GM21619 (cell line): ENCODE measurements around the gene USF2.
A peak's percentile ranks its signal among the peaks of the same experiment; 100 is the strongest.

Experiments
- ATAC-seq: cut with Tn5 transposase; IDR thresholded peaks from one replicate; pipeline ENCODE4 v1.9.1; 2021; ENCODE audit not compliant: unreplicated experiment

USF2 gene

GRCh38 chr19:35264268-35265125 is 4.3 kb upstream of the USF2 start:
- no peak for ATAC-seq

- ATAC-seq: no peak
These were observed 3.4 kb upstream of the USF2 start for GRCh38 chr19:35265126-35265899.

GRCh38 chr19:35265900-35266519 is 2.8 kb upstream of the USF2 start:
- ATAC-seq: no peak

DNA sequence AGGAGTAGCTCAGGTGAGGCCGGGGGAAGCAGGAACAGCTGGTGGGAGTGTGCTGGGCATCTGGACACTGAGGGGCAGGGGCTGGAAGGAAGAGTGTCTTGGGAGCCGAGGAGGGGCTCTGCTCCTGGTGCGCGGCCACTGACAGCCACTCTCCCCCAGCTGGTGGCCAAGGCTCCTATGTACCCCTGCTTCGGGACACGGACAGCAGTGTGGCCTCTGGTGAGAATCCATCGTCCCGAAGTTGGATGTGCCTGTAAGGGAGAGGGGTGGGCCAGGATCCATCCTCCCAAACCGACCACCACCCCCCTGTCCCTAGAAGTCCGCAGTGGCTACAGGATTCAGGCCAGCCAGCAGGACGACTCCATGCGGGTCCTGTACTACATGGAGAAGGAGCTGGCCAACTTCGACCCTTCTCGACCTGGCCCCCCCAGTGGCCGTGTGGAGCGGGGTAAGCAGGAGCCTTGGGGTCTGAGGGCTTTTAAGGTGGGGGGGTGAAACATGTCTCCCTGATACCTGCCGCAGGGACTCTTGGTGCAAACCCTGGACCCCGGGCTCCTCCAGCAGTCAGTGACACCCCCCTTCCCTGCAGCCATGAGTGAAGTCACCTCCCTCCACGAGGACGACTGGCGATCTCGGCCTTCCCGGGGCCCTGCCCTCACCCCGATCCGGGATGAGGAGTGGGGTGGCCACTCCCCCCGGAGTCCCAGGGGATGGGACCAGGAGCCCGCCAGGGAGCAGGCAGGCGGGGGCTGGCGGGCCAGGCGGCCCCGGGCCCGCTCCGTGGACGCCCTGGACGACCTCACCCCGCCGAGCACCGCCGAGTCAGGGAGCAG is 2.0 kb upstream of the USF2 start:
- no peak for ATAC-seq

DNA sequence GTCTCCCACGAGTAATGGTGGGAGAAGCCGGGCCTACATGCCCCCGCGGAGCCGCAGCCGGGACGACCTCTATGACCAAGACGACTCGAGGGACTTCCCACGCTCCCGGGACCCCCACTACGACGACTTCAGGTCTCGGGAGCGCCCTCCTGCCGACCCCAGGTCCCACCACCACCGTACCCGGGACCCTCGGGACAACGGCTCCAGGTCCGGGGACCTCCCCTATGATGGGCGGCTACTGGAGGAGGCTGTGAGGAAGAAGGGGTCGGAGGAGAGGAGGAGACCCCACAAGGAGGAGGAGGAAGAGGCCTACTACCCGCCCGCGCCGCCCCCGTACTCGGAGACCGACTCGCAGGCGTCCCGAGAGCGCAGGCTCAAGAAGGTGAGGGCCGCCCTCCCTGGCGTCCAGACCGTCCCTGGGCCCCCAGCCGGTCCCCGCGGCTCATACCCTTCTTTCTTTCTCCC is 1.4 kb upstream of the USF2 start:
- ATAC-seq: peak; percentile 11

GRCh38 chr19:35267818-35268535 is 785 bp upstream of the USF2 start:
- ATAC-seq: peak; percentile 39

GRCh38 chr19:35269438-35270117 is 816 bp downstream of the USF2 start:
- ATAC-seq: peak; percentile 49

GRCh38 chr19:35270381-35270811 is 1.6 kb downstream of the USF2 start:
- no peak for ATAC-seq

DNA sequence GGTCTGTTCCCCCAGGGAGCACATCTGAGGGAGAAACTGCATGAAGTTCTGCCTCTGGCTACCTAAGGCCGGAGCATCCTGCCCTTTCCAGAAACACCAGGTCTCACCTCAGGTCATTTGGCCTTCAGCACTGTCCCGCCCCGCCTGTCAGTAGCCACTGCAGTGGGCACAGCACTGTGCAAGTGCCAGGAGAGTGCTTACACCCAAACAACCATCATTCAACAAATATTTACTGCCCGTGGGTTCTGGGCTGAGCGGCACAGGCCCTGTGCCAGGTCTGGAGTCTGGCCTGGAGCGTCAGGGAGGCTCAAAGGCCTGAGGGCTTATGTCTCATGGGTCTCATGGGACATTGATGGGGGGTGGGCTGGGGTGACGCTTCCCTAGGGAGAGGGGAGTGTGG is 2.8 kb downstream of the USF2 start:
- no peak for ATAC-seq

GRCh38 chr19:35272122-35272719 is 3.5 kb downstream of the USF2 start:
- no peak for ATAC-seq

DNA sequence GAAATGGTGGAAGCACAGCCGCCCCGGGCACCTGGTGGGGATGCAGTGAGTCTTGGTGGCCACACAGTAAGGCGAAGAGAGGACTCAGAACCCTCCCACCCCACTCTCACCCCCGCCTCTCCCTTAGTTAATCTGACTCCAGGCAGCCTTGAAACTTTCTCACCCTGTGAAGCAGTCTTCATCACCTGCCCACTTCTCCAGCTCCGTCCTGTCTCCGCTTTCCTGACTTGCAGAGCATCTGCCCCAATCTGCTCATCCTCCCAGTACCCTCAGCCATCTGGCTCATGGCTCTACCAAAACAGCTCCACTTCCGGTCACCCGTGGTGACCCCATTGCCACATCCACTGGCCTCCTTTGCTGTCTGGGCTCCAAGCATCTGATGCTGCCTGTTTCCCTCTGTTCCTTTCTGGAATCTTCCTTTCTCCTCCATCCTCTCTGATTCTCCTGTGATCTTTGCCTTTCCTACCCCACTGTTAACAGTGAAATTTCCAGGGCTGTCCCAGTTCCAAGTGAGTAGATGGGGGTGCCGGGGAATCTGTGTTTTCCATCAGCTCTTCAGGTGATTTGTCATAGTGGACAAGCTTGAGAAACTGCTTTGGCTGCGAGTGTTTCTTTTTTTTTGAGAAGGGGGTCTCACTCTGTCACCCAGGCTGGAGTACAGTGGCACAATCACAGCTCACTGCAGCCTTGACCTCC is 4.3 kb downstream of the USF2 start:
- ATAC-seq: no peak

- no peak for ATAC-seq
These were observed 5.0 kb downstream of the USF2 start for GRCh38 chr19:35273686-35274259.

- no peak for ATAC-seq
These were observed 5.6 kb downstream of the USF2 start for GRCh38 chr19:35274323-35274722.

DNA sequence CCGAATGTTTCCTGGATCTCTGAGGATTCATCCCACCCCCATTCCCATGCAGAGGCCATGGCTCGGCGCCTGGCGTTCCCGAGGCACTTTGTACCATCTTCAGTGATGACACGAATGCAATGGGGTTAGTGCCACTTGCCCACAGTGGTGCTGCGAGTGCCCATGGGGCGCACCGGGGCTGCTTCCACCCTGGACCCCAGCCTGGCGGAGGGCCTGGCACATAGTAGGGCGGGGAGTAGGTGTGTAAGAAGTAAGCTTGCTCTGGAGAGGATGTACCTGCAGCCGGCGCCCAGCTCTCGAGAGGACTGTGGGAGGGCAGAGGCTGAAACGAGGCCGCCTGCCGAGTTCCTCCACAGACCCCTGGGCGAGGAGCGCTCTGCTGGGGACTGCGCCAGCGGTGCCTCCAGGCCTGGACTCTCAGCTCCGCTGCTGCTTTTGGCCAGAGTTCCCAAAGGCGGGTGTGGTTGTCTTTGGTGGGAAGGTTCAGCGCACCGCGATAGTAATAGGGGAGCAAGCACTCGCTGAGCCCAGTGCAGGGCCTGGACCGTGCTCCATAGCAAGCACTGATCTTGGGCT is 8.0 kb downstream of the USF2 start:
- ATAC-seq: no peak

DNA sequence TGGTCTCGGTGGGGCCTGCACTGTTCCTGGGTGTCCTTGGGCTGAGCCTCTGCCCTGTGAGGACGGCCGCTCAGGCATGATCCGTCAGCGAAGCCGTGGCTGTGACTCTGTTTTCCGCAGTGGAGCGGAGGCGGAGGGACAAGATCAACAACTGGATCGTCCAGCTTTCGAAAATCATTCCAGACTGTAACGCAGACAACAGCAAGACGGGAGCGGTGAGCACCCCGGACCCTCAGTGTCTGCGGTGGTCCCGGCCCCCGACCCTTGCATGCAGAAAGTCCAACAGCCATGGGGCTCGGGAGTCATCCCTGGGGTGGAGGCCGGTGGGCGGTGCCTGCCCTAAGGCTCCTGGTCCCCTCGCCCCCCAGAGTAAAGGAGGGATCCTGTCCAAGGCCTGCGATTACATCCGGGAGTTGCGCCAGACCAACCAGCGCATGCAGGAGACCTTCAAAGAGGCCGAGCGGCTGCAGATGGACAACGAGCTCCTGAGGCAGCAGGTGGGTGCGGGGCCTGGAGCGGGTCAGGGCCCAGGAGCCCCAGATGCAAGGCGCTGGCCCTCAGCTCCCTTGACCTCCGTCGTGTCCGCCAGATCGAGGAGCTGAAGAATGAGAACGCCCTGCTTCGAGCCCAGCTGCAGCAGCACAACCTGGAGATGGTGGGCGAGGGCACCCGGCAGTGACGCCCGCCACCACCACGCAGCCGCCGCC is 10.0 kb downstream of the USF2 start:
- no peak for ATAC-seq

GRCh38 chr19:35279374-35279773 is 10.6 kb downstream of the USF2 start:
- ATAC-seq: no peak
